HepG2 (cell line): Measurements from ENCODE around the gene PROX1. TPM values are rescaled to one million over a fixed set of nuclear protein-coding genes. Genes with fewer than 3 reads are reported as not detected.

ENCODE experiments used
- ARID2 ChIP-seq: sonication (generic); formaldehyde crosslinking; IDR thresholded peaks from 2 replicates; pipeline ENCODE4 v1.8.1; 2022; ENCODE audit warnings: mild to moderate bottlenecking, missing genetic modification reagents, borderline replicate concordance
- ARNT ChIP-seq: fragments of 450-650 bp; IDR thresholded peaks from 2 replicates; pipeline ENCODE4 v1.6.1; 2017
- ARNT2 ChIP-seq: sonication (generic); formaldehyde crosslinking; IDR thresholded peaks from 2 replicates; pipeline ENCODE4 v1.8.0; 2022; ENCODE audit warnings: mild to moderate bottlenecking, low read depth, missing genetic modification reagents, moderate library complexity
- CERS6 ChIP-seq: sonication (generic); formaldehyde crosslinking; IDR thresholded peaks from 2 replicates; pipeline ENCODE4 v1.5.0; 2020; ENCODE audit warnings: missing genetic modification reagents
- ELF4 ChIP-seq: sonication (generic); formaldehyde crosslinking; IDR thresholded peaks from 2 replicates; pipeline ENCODE4 v1.5.0; 2020; ENCODE audit warnings: missing genetic modification reagents, mild to moderate bottlenecking, moderate library complexity, borderline replicate concordance
- ELK4 ChIP-seq: sonication (generic); formaldehyde crosslinking; IDR thresholded peaks from 2 replicates; pipeline ENCODE4 v1.9.0; 2021; ENCODE audit warnings: missing genetic modification reagents, borderline replicate concordance
- HINFP ChIP-seq: sonication (generic); formaldehyde crosslinking; IDR thresholded peaks from 2 replicates; pipeline ENCODE4 v1.4.0; 2020; ENCODE audit warnings: low read depth, mild to moderate bottlenecking, missing genetic modification reagents
- HNF1A ChIP-seq, 2 experiments: sonication (generic) in 1 of 2; formaldehyde crosslinking in 1 of 2; IDR thresholded peaks; 2 replicates each; pipeline versions ENCODE4 v1.4.0 to v1.6.1; 2016 to 2020; ENCODE audit warnings: borderline replicate concordance in 1 of 2, low read depth in 1 of 2, mild to moderate bottlenecking in 1 of 2, missing genetic modification reagents in 1 of 2
- MAFG ChIP-seq: sonication (generic); formaldehyde crosslinking; IDR thresholded peaks from 2 replicates; pipeline ENCODE4 v1.5.1; 2020; ENCODE audit warnings: mild to moderate bottlenecking, missing genetic modification reagents
- PCBP1 ChIP-seq: fragments of 200-400 bp; formaldehyde crosslinking; IDR thresholded peaks from 2 replicates; pipeline ENCODE4 v1.6.1; 2017; ENCODE audit warnings: mild to moderate bottlenecking, low read depth, low read length, borderline replicate concordance
- PITX1 ChIP-seq: sonication (generic); formaldehyde crosslinking; IDR thresholded peaks from 2 replicates; pipeline ENCODE4 v1.5.1; 2020; ENCODE audit warnings: mild to moderate bottlenecking, missing genetic modification reagents
- POLR2G ChIP-seq: fragments of 200-400 bp; formaldehyde crosslinking; IDR thresholded peaks from 2 replicates; pipeline ENCODE4 v1.6.1; 2018; ENCODE audit warnings: mild to moderate bottlenecking, low read depth, low read length, moderate library complexity
- SNAPC4 ChIP-seq: sonication (generic); formaldehyde crosslinking; IDR thresholded peaks from 2 replicates; pipeline ENCODE4 v1.4.0; 2020; ENCODE audit warnings: mild to moderate bottlenecking, missing genetic modification reagents
- ZNF263 ChIP-seq: sonication (generic); formaldehyde crosslinking; IDR thresholded peaks from 2 replicates; pipeline ENCODE4 v1.4.0; 2020; ENCODE audit warnings: missing genetic modification reagents
- polyA plus RNA-seq, 8 experiments: library from polyadenylated mRNA; depleted of rRNA in 3 of 8; stranded (reverse) in 7 of 8; unstranded in 1 of 8; fragments of >200 nt; fragmentation: Illumina TruSeq in 4 of 8; extraction: Trizol in 4 of 8; gene quantifications; 2 replicates each; pipeline versions ENCODE4 v1.2.1 to v1.2.3, GENCODE V29; 2011 to 2016; ENCODE audit warnings: low read depth in 4 of 8, missing spikeins in 1 of 8, mixed read lengths in 1 of 8; ENCODE audit not compliant: insufficient read depth in 1 of 8
- total RNA-seq, 5 experiments: library from RNA; depleted of rRNA; stranded (reverse); fragments of >200 nt; fragmentation: Illumina TruSeq; extraction: Trizol; gene quantifications; 2 replicates each; pipeline ENCODE4 v1.2.3, GENCODE V29; 2016; ENCODE audit warnings: low read depth in 1 of 5

PROX1 gene
- total and polyA plus RNA-seq, 2 of the 13 experiments (the other 11 are each of a cell fraction or from before 2014, with no cell fraction given) = 12.3 to 30.2 TPM

- TF ChIP-seq HNF1A (IDR thresholded peaks at IDR 0.05; ENCODE audit: low read depth) (no peak), HNF1A (CRISPR knock-in tag; IDR thresholded peaks at IDR 0.05; ENCODE audit: borderline replicate concordance) (0 out of 2 replicates have a peak, but pooled peaks have one; percentile 19), POLR2G (peak; percentile 72), MAFG (CRISPR knock-in tag) (no peak), CERS6 (no peak), ARNT (no peak), HINFP (CRISPR knock-in tag) (0 out of 2 replicates have a peak, but pooled peaks have one; percentile 23), PCBP1 (peak; percentile 59; the same call in 1 of the 2 replicates), ARID2 (CRISPR knock-in tag) (no peak), ELF4 (CRISPR knock-in tag) (no peak), ELK4 (no peak), ARNT2 (CRISPR knock-in tag) (no peak), PITX1 (0 out of 2 replicates have a peak, but pooled peaks have one; percentile 33), ZNF263 (CRISPR knock-in tag) (peak; percentile 99), SNAPC4 (CRISPR knock-in tag) (no peak)
Measured at GRCh38 chr1:213989002-213989855, 1.5 kb downstream of the PROX1 start (continued).
